GM19351 (cell line): Measurements from ENCODE around the gene CDC42BPA.
"Not testable (repeated sequence)": the region's sequence is repeated elsewhere in the genome, so short reads cannot be mapped to it uniquely, and the experiment has no call there.

Experiments
- ATAC-seq: cut with Tn5 transposase; IDR thresholded peaks from one replicate; pipeline ENCODE4 v1.9.1; 2021; ENCODE audit warnings: mild to moderate bottlenecking, moderate library complexity; ENCODE audit not compliant: unreplicated experiment

Gene CDC42BPA

DNA sequence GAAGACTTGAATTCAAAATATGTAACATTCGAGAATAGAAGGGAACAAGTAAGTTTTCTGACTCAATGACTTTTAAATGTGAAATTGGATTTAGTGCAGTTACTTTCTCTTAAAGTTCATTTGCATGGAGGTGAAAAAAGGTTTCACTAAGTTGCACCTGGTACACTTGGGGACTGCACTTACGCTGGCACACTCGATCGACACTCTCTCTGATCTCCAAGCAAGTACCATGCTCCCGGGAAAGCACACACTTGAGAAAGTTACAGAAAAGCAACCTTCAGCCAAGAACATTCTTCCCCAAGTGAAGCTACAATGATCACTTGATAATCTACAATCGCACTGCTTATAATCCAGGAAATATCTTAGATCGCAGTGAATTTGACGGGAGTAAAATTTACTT lies 315.1 kb downstream of the CDC42BPA start:
- no peak for ATAC-seq

GRCh38 chr1:227002531-227003049 lies 315.7 kb downstream of the CDC42BPA start:
- no peak for ATAC-seq

GRCh38 chr1:226999579-226999978 lies 318.7 kb downstream of the CDC42BPA start:
- not testable (repeated sequence) for ATAC-seq

GRCh38 chr1:226995365-226996332 lies 322.6 kb downstream of the CDC42BPA start:
- peak; percentile 97 for ATAC-seq

DNA sequence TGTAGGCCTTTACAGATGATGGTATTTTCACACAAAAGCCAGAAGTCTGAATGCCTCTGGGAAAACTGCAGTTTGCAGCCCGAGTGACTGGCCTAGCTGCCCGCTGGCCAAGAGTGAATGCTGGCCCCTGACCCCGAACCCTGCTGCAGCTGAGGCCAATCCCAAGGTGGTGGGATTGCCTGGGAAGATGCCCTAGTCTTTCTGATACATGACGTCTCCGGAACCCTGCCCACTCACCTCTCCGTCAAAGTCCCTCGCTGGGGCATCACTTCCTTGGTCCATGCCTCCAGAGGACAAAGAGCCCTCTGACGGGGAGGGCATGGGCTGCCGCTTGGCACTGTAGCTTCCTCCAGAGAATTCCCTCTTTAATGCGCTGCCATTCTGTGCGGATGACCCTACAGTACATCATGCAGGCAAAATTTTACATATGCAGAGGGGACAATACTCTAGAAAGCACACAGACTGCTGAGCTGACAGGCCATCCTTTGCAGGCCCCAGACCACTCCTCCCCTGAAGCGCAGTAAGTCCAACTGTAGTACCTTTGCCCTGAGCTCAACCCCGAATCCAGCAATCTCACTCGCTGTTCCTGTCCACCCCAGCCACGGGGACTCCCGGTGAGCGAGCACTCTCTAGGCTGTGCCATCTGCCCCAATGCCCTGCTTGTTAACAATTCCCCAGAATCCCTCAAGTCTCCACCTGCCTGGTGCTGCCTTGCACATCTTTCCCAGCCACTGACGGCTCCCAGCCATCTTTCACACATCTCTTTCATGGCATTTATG lies 323.5 kb downstream of the CDC42BPA start:
- no peak for ATAC-seq

DNA sequence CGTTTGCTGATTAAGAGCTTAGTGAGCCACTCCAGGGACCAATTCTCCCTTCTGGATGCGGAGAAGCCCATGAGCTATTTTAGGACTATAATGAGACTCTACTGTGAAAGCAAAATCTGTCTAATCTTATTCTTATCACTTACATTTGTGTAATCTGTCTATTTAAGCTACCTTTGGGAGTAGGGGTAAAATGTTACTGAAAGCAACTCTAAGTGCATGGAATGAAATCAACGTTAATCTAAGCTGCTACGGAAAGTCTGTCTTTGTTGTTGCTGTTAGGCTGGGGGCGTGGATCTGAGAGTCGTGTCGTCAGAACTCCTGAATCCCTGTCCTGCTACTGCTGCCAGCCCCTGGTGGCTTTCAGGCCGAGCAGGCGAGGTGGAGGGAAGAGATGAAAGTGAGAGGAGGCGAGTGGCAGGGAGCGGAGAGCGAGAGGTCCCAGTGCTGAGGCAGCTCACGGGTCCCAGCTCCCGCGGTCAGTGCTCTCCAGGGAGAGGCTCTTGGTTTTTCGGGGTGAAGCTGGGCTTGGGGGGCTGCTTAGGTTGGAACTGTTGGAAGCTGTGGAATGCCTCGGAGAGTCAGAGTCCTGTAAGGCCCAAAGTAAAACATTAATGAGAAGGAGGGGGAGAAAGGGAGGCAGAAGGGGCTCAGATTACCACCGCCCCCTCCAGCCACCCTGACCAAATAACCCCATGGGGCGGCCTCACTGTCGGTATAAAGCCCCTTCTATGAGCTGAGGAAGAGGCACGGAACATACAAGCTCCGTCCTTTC lies 324.3 kb downstream of the CDC42BPA start:
- ATAC-seq = no peak

DNA sequence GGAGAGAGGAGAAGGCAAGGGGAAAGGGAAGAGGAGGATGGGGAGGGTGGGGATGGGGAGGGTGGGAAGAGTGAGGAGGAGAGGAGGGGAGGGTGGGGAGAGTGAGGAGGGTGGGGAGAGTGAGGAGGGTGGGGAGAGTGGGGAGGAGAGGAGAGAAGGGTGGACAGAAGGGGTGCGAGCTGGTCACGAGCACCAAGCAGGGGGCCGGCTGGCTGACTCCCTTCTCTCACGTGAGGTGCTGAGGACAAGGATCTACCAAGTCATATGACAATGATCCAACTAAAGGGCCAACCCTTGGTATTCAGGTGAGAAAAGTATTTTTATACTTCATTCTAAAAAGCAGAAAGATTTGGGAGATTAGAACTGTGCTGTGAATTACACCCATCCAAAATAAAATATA lies 326.4 kb downstream of the CDC42BPA start:
- ATAC-seq = no peak

- peak; percentile 90 for ATAC-seq
Measured at GRCh38 chr1:226990133-226990716, 328.1 kb downstream of the CDC42BPA start.

GRCh38 chr1:226989085-226989920 lies 329.0 kb downstream of the CDC42BPA start:
- no peak for ATAC-seq

GRCh38 chr1:226988334-226988666 lies 330.0 kb downstream of the CDC42BPA start:
- no peak for ATAC-seq

DNA sequence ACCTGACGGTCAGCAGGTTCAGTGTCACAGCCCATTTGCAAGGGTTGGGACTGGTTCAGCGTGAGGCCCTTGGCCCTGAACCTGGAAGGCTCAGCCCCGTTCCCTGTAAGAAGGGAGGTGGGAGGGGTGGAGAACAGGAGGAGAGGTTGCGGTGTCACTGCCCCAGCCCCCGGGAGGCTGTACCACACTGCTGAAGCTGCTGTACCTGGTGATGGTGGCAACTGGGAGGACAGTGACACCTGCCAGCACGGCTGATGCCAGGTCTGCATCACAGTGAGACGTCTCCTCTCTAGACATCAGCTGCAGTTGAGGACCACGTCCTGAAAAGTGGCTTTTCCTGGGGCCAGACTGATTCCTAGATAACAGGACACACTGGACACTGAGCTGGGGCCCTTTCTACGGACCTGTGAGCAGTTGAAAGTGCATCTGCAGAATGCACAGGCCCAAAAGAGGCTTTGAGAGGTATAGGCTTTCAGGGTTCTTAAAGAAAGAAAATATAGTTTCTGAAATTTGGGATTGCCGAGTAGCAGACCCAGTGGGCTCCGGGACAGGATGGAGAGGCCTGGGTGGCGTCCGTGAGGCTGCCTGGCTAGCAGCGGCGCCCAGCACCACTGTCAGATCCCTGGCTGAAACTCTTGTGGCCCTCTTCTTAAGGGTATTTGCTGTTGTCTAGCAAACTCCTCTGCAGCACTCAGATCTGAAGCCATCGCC lies 330.5 kb downstream of the CDC42BPA start:
- ATAC-seq = no peak

DNA sequence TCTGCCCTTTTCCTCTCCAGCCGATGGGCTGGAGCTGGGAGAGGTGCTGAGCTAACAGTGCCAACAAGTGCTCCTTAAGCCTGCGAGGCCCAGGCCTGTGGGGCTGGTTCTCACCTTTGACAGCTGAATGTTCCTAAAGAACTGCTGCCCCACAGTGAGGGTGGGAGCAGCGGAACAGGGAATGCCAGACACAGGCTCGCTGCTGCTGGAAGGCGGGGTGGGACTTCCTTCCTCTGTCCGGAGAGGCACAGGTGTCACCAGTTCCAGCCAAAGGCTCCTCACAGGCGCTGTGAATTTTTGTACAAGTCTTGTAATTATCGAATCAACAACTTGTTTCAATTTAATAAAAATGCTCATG lies 331.1 kb downstream of the CDC42BPA start:
- ATAC-seq = no peak

GRCh38 chr1:226986496-226987178 lies 331.7 kb downstream of the CDC42BPA start:
- no peak for ATAC-seq

- ATAC-seq = no peak
Measured at GRCh38 chr1:226985839-226986463, 332.3 kb downstream of the CDC42BPA start.

GRCh38 chr1:226985239-226985838 lies 333.0 kb downstream of the CDC42BPA start:
- no peak for ATAC-seq

- no peak for ATAC-seq
Measured at GRCh38 chr1:226984521-226985238, 333.6 kb downstream of the CDC42BPA start.

DNA sequence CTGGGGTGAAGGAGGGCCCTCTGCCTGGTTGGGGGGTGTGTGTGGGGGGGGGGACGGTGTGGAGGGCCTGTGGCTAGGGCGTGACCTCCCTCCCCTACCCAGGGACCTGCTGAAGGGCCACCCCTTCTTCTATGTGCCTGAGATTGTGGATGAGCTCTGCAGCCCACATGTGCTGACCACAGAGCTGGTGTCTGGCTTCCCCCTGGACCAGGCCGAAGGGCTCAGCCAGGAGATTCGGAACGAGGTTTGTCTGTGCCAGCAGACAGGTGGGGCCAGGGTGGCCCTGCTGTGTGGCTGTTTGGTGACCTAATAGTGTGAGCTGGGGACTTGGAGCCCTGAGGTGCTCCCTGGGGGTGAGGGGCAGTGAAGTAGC lies 334.3 kb downstream of the CDC42BPA start:
- ATAC-seq = no peak
